HepG2 (cell line): Measurements from ENCODE around the gene GPR6. TPM values are rescaled to one million over a fixed set of nuclear protein-coding genes. Genes with fewer than 3 reads are reported as not detected.

Experiments used
- ATAC-seq: fragments of 200-7000 bp; cut with Tn5 transposase; 3 replicates; pipeline ENCODE4 v1.9.1; 2020; ENCODE audit warnings: mild to moderate bottlenecking, moderate library complexity
- BruUV-seq: library from RNA; stranded (reverse); fragments of 400-500 nt; replicated peaks from 2 replicates; lab custom pipeline; 2021; lab: Mats Ljungman, UMichigan
- CTCF ChIA-PET: fragments of 300-600 bp; formaldehyde crosslinking; extraction: SDS; loops from one replicate; lab custom pipeline; 2021; ENCODE audit warnings: low total read pairs, inconsistent platforms, low intra/inter-chr PET ratio; lab: Yijun Ruan, JAX
- POLR2A ChIA-PET: fragments of 350-600 bp; sonication (Branson Sonifier 250); formaldehyde crosslinking; loops from one replicate; lab custom pipeline; 2020; ENCODE audit warnings: antibody characterized with exemption, inconsistent platforms; lab: Yijun Ruan, JAX
- DNase-seq: peaks from one replicate; pipeline ENCODE4 v3.0.0-alpha.2; 2015; ENCODE audit warnings: low spot score
- FAIRE-seq: peaks from 3 replicates; lab custom pipeline; 2011; peaks lifted over from hg19 to GRCh38; lab: Jason Lieb, UNC
- H2AFZ ChIP-seq: one replicate; pipeline ENCODE4 v1.6.1; 2011; ENCODE audit warnings: low read length, inconsistent platforms
- H3K27ac ChIP-seq: fragments of 300-600 bp; 3 replicates; pipeline ENCODE4 v1.8.0; 2011; ENCODE audit warnings: mixed run types, mild to moderate bottlenecking, mixed read lengths, low read length, inconsistent platforms; ENCODE audit not compliant: insufficient read depth; ENCODE audit errors: extremely low read length
- H3K27me3 ChIP-seq, 2 experiments: fragments of 200-600 bp in 1 of 2; 2 replicates in 1 of 2; 3 replicates in 1 of 2; pipeline versions ENCODE4 v1.6.0 to v1.8.0; 2011; ENCODE audit warnings: low read length in 2 of 2, mild to moderate bottlenecking in 2 of 2, moderate library complexity in 2 of 2, inconsistent platforms in 1 of 2; ENCODE audit not compliant: insufficient read depth in 2 of 2, control insufficient read depth in 1 of 2
- H3K36me3 ChIP-seq, 2 experiments: fragments of 200-600 bp in 1 of 2; replicated peaks in 1 of 2; 2 replicates in 1 of 2; 3 replicates in 1 of 2; pipeline versions ENCODE4 v1.5.1 to v1.8.0; 2011; ENCODE audit warnings: low read length in 2 of 2, inconsistent platforms in 1 of 2; ENCODE audit not compliant: insufficient read depth in 2 of 2, control insufficient read depth in 1 of 2
- H3K4me1 ChIP-seq: 2 replicates; pipeline ENCODE4 v1.5.1; 2012; ENCODE audit warnings: low read length, inconsistent platforms; ENCODE audit not compliant: insufficient read depth
- H3K4me2 ChIP-seq: 2 replicates; pipeline ENCODE4 v1.6.0; 2011; ENCODE audit warnings: low read depth, low read length, inconsistent platforms
- H3K4me3 ChIP-seq, 3 experiments: fragments of 200-600 bp in 1 of 3; sonication (generic), shearing (Covaris generic) in 1 of 3; replicated peaks in 1 of 3; 2 replicates each; pipeline ENCODE4 v1.5.1; 2011 to 2016; ENCODE audit warnings: low read length in 3 of 3, inconsistent platforms in 2 of 3, low read depth in 2 of 3, mild to moderate bottlenecking in 2 of 3, control low read depth in 1 of 3, mixed read lengths in 1 of 3; ENCODE audit not compliant: insufficient read depth in 1 of 3
- H3K79me2 ChIP-seq: one replicate; pipeline ENCODE4 v1.6.1; 2011; ENCODE audit warnings: low read length, inconsistent platforms; ENCODE audit not compliant: insufficient read depth
- H3K9ac ChIP-seq: 2 replicates; pipeline ENCODE4 v1.6.0; 2011; ENCODE audit warnings: mild to moderate bottlenecking, low read depth, low read length, inconsistent platforms; ENCODE audit not compliant: insufficient read depth
- H3K9me3 ChIP-seq: 2 replicates; pipeline ENCODE4 v1.5.1; 2012; ENCODE audit warnings: mild to moderate bottlenecking, low read length
- H4K20me1 ChIP-seq: 2 replicates; pipeline ENCODE4 v1.6.0; 2011; ENCODE audit warnings: inconsistent platforms, mild to moderate bottlenecking, low read length, moderate library complexity; ENCODE audit not compliant: insufficient read depth
- FLYWCH1 ChIP-seq: sonication (generic); formaldehyde crosslinking; IDR thresholded peaks from 2 replicates; pipeline ENCODE4 v1.8.1; 2023; ENCODE audit warnings: mild to moderate bottlenecking, missing genetic modification reagents
- FOXK1 ChIP-seq: sonication (generic); formaldehyde crosslinking; IDR thresholded peaks from 2 replicates; pipeline ENCODE4 v1.4.0; 2020; ENCODE audit warnings: low read depth, missing genetic modification reagents, borderline replicate concordance
- HNF4A ChIP-seq: sonication (generic); formaldehyde crosslinking; IDR thresholded peaks from 2 replicates; pipeline ENCODE4 v1.4.0; 2020; ENCODE audit warnings: missing genetic modification reagents
- HNRNPLL ChIP-seq: fragments of 200-400 bp; formaldehyde crosslinking; IDR thresholded peaks from 2 replicates; pipeline ENCODE4 v1.6.1; 2017; ENCODE audit warnings: mild to moderate bottlenecking, low read depth, low read length; ENCODE audit not compliant: poor library complexity, severe bottlenecking
- NFE2 ChIP-seq: sonication (generic); formaldehyde crosslinking; IDR thresholded peaks from 2 replicates; pipeline ENCODE4 v1.4.0; 2020; ENCODE audit warnings: missing genetic modification reagents
- SRSF1 ChIP-seq: fragments of 200-400 bp; formaldehyde crosslinking; optimal IDR thresholded peaks from 2 replicates; pipeline ENCODE3; 2017; ENCODE audit warnings: mild to moderate bottlenecking, low read depth, low read length, moderate library complexity
- TP53 ChIP-seq: sonication (generic); formaldehyde crosslinking; conservative IDR thresholded peaks from 2 replicates; pipeline ENCODE4 v1.4.0; 2020; ENCODE audit warnings: missing genetic modification reagents
- ZNF10 ChIP-seq: sonication (generic); formaldehyde crosslinking; IDR thresholded peaks from 2 replicates; pipeline ENCODE4 v1.4.0; 2020; ENCODE audit warnings: mild to moderate bottlenecking, low read depth, missing genetic modification reagents, borderline replicate concordance
- ZNF589 ChIP-seq: sonication (generic); formaldehyde crosslinking; conservative IDR thresholded peaks from 2 replicates; pipeline ENCODE4 v1.8.0; 2022; ENCODE audit warnings: mild to moderate bottlenecking, moderate library complexity, missing genetic modification reagents
- ZNF792 ChIP-seq: IDR thresholded peaks from 2 replicates; pipeline ENCODE4 v1.6.1; 2016
- ZZZ3 ChIP-seq: sonication (generic); formaldehyde crosslinking; IDR thresholded peaks from 2 replicates; pipeline ENCODE4 v1.4.0; 2020; ENCODE audit warnings: missing genetic modification reagents, mild to moderate bottlenecking, borderline replicate concordance
- in situ Hi-C: cut with HindIII; loops from 2 replicates; pipeline ENCODE4 v1.10.0; 2017; ENCODE audit warnings: low pct_unique_long_range_greater_than_20kb; ENCODE audit not compliant: extremely low pct_ligation_motif_present
- intact Hi-C: fragments of 100-400 bp; cut with micrococcal nuclease; formaldehyde crosslinking; loops from one replicate; pipeline ENCODE4 v1.10.0; 2022; ENCODE audit not compliant: unreplicated experiment
- polyA plus RNA-seq, 8 experiments: library from polyadenylated mRNA; depleted of rRNA in 3 of 8; stranded (reverse) in 7 of 8; unstranded in 1 of 8; fragments of >200 nt; fragmentation: Illumina TruSeq in 4 of 8; extraction: Trizol in 4 of 8; gene quantifications; 2 replicates each; pipeline versions ENCODE4 v1.2.1 to v1.2.3, GENCODE V29; 2011 to 2016; ENCODE audit warnings: low read depth in 4 of 8, missing spikeins in 1 of 8, mixed read lengths in 1 of 8; ENCODE audit not compliant: insufficient read depth in 1 of 8
- total RNA-seq, 5 experiments: library from RNA; depleted of rRNA; stranded (reverse); fragments of >200 nt; fragmentation: Illumina TruSeq; extraction: Trizol; gene quantifications; 2 replicates each; pipeline ENCODE4 v1.2.3, GENCODE V29; 2016; ENCODE audit warnings: low read depth in 1 of 5
- TF ChIP-seq, protein P1 (sequence below): sonication (generic); formaldehyde crosslinking; IDR thresholded peaks from 2 replicates; pipeline ENCODE4 v1.5.1; 2020; ENCODE audit warnings: missing genetic modification reagents, mild to moderate bottlenecking, borderline replicate concordance
- TF ChIP-seq, protein P2 (sequence below): sonication (generic); formaldehyde crosslinking; IDR thresholded peaks from 2 replicates; pipeline ENCODE4 v1.9.0; 2021; ENCODE audit warnings: missing genetic modification reagents, mild to moderate bottlenecking, borderline replicate concordance
- TF ChIP-seq, protein P3 (sequence below): sonication (generic); formaldehyde crosslinking; IDR thresholded peaks from 2 replicates; pipeline ENCODE4; 2020; ENCODE audit warnings: missing genetic modification reagents, mild to moderate bottlenecking, borderline replicate concordance
- TF ChIP-seq, protein P4 (sequence below): sonication (generic); formaldehyde crosslinking; IDR thresholded peaks from 2 replicates; pipeline ENCODE4 v1.4.0; 2020; ENCODE audit warnings: missing genetic modification reagents

The GPR6 gene
- total and polyA plus RNA-seq, 2 of the 13 experiments (the other 11 are each of a cell fraction or from before 2014, with no cell fraction given): not detected

DNA sequence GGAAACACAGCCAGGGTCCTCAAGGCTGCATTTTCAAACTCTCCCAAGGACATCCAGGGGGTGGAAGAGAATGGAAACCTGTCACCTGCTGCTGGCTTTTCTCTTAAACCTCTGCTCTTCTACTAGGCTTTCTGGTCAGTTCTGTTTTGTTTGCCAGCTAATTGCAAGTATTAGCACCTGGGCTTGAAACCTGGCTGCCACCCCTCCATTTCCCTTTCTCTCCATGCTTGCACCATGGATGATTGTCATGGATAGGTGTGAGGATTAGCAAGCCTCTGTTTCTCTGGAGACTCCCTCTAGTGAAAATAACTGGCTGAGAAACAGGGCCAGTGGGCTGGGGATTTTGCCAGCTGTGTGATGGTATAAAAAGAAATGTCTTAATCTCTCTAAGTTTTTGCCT is 33.0 kb upstream of the GPR6 start:
- H3K9ac ChIP-seq: no peak overlapping the region
- no TSS peak for BruUV-seq
- no peak for FAIRE-seq
- no peaks in the 10 kb centered on the region for H3K9me3 ChIP-seq
- POLR2A ChIA-PET: no interaction called here
- H3K4me3 ChIP-seq: no peak overlapping the region
- intact Hi-C loops: no loop called here
- no peaks in the 10 kb centered on the region for H3K4me1 ChIP-seq
- no peak overlapping the region for H3K27ac ChIP-seq
- no peaks in the 10 kb centered on the region for H3K36me3 ChIP-seq
- peaks cover 0 to 17% of the 10 kb centered on the region in 2 experiments; a peak in 3 of 5 replicates for H3K27me3 ChIP-seq
- no peak overlapping the region for H3K4me2 ChIP-seq
- no peak for DNase-seq
- CTCF ChIA-PET: no interaction called here
- no peaks in the 10 kb centered on the region for H3K79me2 ChIP-seq
- in situ Hi-C loops: no loop called here
- no peak for TF ChIP-seq FOXK1 (CRISPR knock-in tag)
- TF ChIP-seq NFE2 (CRISPR knock-in tag): no peak
- TF ChIP-seq FLYWCH1 (CRISPR knock-in tag): no peak
- no peak for TF ChIP-seq ZNF10 (CRISPR knock-in tag)
- TF ChIP-seq ZNF792: no peak
- TF ChIP-seq, protein P1, sequence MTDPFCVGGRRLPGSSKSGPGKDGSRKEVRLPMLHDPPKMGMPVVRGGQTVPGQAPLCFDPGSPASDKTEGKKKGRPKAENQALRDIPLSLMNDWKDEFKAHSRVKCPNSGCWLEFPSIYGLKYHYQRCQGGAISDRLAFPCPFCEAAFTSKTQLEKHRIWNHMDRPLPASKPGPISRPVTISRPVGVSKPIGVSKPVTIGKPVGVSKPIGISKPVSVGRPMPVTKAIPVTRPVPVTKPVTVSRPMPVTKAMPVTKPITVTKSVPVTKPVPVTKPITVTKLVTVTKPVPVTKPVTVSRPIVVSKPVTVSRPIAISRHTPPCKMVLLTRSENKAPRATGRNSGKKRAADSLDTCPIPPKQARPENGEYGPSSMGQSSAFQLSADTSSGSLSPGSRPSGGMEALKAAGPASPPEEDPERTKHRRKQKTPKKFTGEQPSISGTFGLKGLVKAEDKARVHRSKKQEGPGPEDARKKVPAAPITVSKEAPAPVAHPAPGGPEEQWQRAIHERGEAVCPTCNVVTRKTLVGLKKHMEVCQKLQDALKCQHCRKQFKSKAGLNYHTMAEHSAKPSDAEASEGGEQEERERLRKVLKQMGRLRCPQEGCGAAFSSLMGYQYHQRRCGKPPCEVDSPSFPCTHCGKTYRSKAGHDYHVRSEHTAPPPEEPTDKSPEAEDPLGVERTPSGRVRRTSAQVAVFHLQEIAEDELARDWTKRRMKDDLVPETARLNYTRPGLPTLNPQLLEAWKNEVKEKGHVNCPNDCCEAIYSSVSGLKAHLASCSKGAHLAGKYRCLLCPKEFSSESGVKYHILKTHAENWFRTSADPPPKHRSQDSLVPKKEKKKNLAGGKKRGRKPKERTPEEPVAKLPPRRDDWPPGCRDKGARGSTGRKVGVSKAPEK (CRISPR knock-in tag): no peak
- no peak for TF ChIP-seq SRSF1
- no peak for TF ChIP-seq ZNF589 (CRISPR knock-in tag)
- TF ChIP-seq ZZZ3 (CRISPR knock-in tag): no peak
- TF ChIP-seq, protein P2, sequence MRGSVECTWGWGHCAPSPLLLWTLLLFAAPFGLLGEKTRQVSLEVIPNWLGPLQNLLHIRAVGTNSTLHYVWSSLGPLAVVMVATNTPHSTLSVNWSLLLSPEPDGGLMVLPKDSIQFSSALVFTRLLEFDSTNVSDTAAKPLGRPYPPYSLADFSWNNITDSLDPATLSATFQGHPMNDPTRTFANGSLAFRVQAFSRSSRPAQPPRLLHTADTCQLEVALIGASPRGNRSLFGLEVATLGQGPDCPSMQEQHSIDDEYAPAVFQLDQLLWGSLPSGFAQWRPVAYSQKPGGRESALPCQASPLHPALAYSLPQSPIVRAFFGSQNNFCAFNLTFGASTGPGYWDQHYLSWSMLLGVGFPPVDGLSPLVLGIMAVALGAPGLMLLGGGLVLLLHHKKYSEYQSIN (CRISPR knock-in tag): no peak
- TF ChIP-seq, protein P3, sequence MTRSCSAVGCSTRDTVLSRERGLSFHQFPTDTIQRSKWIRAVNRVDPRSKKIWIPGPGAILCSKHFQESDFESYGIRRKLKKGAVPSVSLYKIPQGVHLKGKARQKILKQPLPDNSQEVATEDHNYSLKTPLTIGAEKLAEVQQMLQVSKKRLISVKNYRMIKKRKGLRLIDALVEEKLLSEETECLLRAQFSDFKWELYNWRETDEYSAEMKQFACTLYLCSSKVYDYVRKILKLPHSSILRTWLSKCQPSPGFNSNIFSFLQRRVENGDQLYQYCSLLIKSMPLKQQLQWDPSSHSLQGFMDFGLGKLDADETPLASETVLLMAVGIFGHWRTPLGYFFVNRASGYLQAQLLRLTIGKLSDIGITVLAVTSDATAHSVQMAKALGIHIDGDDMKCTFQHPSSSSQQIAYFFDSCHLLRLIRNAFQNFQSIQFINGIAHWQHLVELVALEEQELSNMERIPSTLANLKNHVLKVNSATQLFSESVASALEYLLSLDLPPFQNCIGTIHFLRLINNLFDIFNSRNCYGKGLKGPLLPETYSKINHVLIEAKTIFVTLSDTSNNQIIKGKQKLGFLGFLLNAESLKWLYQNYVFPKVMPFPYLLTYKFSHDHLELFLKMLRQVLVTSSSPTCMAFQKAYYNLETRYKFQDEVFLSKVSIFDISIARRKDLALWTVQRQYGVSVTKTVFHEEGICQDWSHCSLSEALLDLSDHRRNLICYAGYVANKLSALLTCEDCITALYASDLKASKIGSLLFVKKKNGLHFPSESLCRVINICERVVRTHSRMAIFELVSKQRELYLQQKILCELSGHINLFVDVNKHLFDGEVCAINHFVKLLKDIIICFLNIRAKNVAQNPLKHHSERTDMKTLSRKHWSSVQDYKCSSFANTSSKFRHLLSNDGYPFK (CRISPR knock-in tag): no peak
- TF ChIP-seq, protein P4, sequence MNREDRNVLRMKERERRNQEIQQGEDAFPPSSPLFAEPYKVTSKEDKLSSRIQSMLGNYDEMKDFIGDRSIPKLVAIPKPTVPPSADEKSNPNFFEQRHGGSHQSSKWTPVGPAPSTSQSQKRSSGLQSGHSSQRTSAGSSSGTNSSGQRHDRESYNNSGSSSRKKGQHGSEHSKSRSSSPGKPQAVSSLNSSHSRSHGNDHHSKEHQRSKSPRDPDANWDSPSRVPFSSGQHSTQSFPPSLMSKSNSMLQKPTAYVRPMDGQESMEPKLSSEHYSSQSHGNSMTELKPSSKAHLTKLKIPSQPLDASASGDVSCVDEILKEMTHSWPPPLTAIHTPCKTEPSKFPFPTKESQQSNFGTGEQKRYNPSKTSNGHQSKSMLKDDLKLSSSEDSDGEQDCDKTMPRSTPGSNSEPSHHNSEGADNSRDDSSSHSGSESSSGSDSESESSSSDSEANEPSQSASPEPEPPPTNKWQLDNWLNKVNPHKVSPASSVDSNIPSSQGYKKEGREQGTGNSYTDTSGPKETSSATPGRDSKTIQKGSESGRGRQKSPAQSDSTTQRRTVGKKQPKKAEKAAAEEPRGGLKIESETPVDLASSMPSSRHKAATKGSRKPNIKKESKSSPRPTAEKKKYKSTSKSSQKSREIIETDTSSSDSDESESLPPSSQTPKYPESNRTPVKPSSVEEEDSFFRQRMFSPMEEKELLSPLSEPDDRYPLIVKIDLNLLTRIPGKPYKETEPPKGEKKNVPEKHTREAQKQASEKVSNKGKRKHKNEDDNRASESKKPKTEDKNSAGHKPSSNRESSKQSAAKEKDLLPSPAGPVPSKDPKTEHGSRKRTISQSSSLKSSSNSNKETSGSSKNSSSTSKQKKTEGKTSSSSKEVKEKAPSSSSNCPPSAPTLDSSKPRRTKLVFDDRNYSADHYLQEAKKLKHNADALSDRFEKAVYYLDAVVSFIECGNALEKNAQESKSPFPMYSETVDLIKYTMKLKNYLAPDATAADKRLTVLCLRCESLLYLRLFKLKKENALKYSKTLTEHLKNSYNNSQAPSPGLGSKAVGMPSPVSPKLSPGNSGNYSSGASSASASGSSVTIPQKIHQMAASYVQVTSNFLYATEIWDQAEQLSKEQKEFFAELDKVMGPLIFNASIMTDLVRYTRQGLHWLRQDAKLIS: no peak
- no peak for TF ChIP-seq HNRNPLL
- no peak for TF ChIP-seq TP53
- TF ChIP-seq HNF4A (CRISPR knock-in tag): no peak
- no peaks in the 10 kb centered on the region for H4K20me1 ChIP-seq
- H2AFZ ChIP-seq: no peak overlapping the region
- ATAC-seq: no peak
